ENCODE results near the gene MYO1F. TPM values are rescaled to one million over a fixed set of nuclear protein-coding genes. Genes with fewer than 3 reads are reported as not detected.

The MYO1F gene
- total RNA-seq, 1 donor from 2014 or later, result 0.55 TPM

DNA sequence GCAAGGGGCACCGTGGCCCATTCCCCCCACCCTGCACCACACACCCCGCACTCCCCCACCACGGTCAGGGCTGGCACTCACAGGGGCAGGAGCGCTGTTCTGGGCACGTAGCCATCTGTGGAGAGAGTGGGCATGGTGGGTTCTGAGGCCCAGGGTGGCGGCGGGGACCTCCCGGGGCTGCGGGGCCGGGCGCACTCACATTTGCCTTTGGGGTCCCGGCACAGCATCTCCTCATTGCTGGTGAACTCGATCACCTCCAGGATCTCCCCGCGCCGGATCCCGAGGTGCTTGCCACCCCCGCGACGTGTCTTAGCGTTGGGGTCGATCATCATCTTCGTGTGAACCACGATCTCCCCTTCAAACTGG lies 86.9 kb downstream of the MYO1F start:
- TF ChIP-seq CTCF (IDR thresholded peaks at IDR 0.05; ENCODE audit: unreplicated experiment), result no peak
- DNase-seq (ENCODE audit: low spot score, unreplicated experiment), result no peak
- Mint-ChIP-seq H3K4me3 (ENCODE audit: low read depth) (no peak overlapping the region), H3K27ac (peak overlapping the region; percentile 56), H3K36me3 (ENCODE audit: insufficient read depth) (peaks cover 16% of the 10 kb centered on the region), H3K9me3 (ENCODE audit: low read depth) (no peaks in the 10 kb centered on the region), H3K27me3 (no peaks in the 10 kb centered on the region), H3K4me1 (ENCODE audit: low read depth) (no peaks in the 10 kb centered on the region)

DNA sequence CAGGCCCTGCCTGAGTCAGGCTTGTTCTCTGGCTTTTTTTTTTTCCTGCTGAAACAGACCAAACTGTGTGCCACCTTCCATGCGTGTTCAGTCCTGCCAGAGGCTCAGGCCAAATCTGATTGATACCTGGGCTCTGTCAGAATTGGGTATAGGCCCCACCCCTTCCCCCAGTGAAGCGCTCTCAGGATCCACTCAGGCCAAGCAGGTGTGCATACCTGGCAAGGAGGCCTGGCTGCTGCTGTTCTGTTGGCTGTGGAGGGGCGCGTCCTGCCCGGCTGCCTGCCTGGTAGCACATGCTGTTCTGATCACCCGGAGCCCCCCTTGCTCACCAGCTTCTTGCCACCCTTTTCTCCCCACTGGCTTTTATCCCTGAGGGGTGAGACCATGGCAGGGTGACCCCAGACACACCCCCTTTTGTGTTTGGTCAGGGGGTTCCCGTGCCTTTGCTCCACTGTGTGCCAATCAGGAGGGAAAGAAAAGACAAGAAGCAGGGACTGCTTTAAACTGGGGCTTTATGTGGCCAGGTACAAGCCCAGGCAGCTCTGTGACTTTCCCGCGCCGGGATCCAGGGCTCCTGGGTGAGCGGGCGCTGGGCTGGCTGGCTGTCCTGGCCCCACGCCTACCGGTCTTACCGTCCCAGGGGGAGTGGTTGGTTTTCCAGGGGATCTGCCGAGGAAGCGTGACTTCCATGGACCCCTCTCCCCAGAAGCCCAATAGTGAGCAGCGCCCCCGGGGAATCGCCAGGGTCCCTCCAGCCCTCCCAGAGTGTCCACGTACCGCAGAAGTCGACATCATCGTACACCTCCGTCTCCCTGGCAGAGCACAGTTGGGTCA lies 87.5 kb downstream of the MYO1F start:
- Mint-ChIP-seq H3K27me3 (no peaks in the 10 kb centered on the region), H3K36me3 (ENCODE audit: insufficient read depth) (peaks cover 19% of the 10 kb centered on the region), H3K4me3 (ENCODE audit: low read depth) (no peak overlapping the region), H3K9me3 (ENCODE audit: low read depth) (no peaks in the 10 kb centered on the region), H3K4me1 (ENCODE audit: low read depth) (no peaks in the 10 kb centered on the region), H3K27ac (peak overlapping the region; percentile 81)
- no peak for TF ChIP-seq CTCF (IDR thresholded peaks at IDR 0.05; ENCODE audit: unreplicated experiment)
- no peak for DNase-seq (ENCODE audit: low spot score, unreplicated experiment)

GRCh38 chr19:8488365-8488764 lies 88.9 kb downstream of the MYO1F start:
- no peak for TF ChIP-seq CTCF (IDR thresholded peaks at IDR 0.05; ENCODE audit: unreplicated experiment)
- H3K36me3 Mint-ChIP-seq (ENCODE audit: insufficient read depth), result peaks cover 20% of the 10 kb centered on the region
- no peak overlapping the region for H3K4me3 Mint-ChIP-seq (ENCODE audit: low read depth)
- H3K27ac Mint-ChIP-seq, result peak overlapping the region; percentile 87
- H3K27me3 Mint-ChIP-seq, result no peaks in the 10 kb centered on the region
- no peak for DNase-seq (ENCODE audit: low spot score, unreplicated experiment)
- no peaks in the 10 kb centered on the region for H3K9me3 Mint-ChIP-seq (ENCODE audit: low read depth)
- no peaks in the 10 kb centered on the region for H3K4me1 Mint-ChIP-seq (ENCODE audit: low read depth)

- Mint-ChIP-seq H3K27ac (peak overlapping the region; percentile 87), H3K27me3 (no peaks in the 10 kb centered on the region), H3K4me3 (ENCODE audit: low read depth) (no peak overlapping the region), H3K36me3 (ENCODE audit: insufficient read depth) (peaks cover 25% of the 10 kb centered on the region), H3K9me3 (ENCODE audit: low read depth) (no peaks in the 10 kb centered on the region), H3K4me1 (ENCODE audit: low read depth) (no peaks in the 10 kb centered on the region)
- TF ChIP-seq CTCF (IDR thresholded peaks at IDR 0.05; ENCODE audit: unreplicated experiment), result no peak
- no peak for DNase-seq (ENCODE audit: low spot score, unreplicated experiment)
Observed at GRCh38 chr19:8487137-8487851, 89.9 kb downstream of the MYO1F start.

DNA sequence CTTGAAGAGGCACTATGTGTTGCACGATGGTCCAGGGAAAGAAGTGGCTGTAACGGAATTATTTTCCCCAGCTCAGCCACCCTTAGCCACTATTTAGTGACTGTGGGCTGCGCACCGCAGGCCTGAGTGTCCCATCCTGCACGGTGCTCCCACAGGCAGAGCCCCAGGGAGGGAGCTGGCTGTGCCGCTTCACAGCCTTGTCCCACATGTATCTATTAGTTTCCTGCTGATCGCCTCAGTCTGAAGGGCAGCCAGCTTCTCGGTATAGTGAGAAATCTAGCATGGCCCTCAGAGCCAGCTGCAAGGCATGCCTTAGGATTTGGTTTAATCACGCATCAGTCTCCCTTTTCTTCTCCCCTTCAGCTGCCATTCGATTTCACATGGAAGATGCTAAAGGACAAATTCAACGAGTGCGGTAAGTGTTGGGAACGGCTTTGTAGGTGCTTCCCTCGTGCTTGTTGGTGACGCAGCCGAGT lies 90.5 kb downstream of the MYO1F start:
- no peaks in the 10 kb centered on the region for H3K9me3 Mint-ChIP-seq (ENCODE audit: low read depth)
- peaks cover 25% of the 10 kb centered on the region for H3K36me3 Mint-ChIP-seq (ENCODE audit: insufficient read depth)
- no peak for DNase-seq (ENCODE audit: low spot score, unreplicated experiment)
- H3K27me3 Mint-ChIP-seq, result no peaks in the 10 kb centered on the region
- no peak overlapping the region for H3K4me3 Mint-ChIP-seq (ENCODE audit: low read depth)
- H3K27ac Mint-ChIP-seq, result peak overlapping the region; percentile 11
- TF ChIP-seq CTCF (IDR thresholded peaks at IDR 0.05; ENCODE audit: unreplicated experiment), result no peak
- H3K4me1 Mint-ChIP-seq (ENCODE audit: low read depth), result no peaks in the 10 kb centered on the region
